Left kidney (tissue), 1 donor: Measurements from ENCODE around the gene TSFM. TPM values are rescaled to one million over a fixed set of nuclear protein-coding genes. Genes with fewer than 3 reads are reported as not detected.

Source experiments
- polyA plus RNA-seq: library from polyadenylated mRNA; unstranded; fragments of 120-200 nt; gene quantifications from one replicate; pipeline ENCODE4 v1.2.1, GENCODE V29; 2013; ENCODE audit not compliant: insufficient read length

The TSFM gene
- polyA plus RNA-seq, 1 donor = 46.3 TPM

Other genes with a start within 250 kb of the TSFM start
- 171 TPM for gene DCTN2, start 235.6 kb upstream of the TSFM start, polyA plus RNA-seq
- 0.42 TPM for gene KIF5A, start 232.7 kb upstream of the TSFM start, polyA plus RNA-seq
- gene PIP4K2C, start 191.6 kb upstream of the TSFM start, polyA plus RNA-seq = 43.4 TPM
- 65.0 TPM for gene DTX3, start 178.0 kb upstream of the TSFM start, polyA plus RNA-seq
- gene ARHGEF25, start 171.4 kb upstream of the TSFM start, polyA plus RNA-seq = 30.5 TPM
- 0.80 TPM for gene B4GALNT1, start 149.6 kb upstream of the TSFM start, polyA plus RNA-seq
- 212 TPM for gene OS9, start 88.7 kb upstream of the TSFM start, polyA plus RNA-seq
- gene AGAP2, start 44.0 kb upstream of the TSFM start, polyA plus RNA-seq = 1.2 TPM
- gene TSPAN31, start 37.7 kb upstream of the TSFM start, polyA plus RNA-seq = 103 TPM
- 226 TPM for gene CDK4, start 30.5 kb upstream of the TSFM start, polyA plus RNA-seq
- gene MARCHF9, start 27.7 kb upstream of the TSFM start, polyA plus RNA-seq = 20.0 TPM
- 2.0 TPM for gene CYP27B1, start 15.7 kb upstream of the TSFM start, polyA plus RNA-seq
- gene METTL1, start 10.7 kb upstream of the TSFM start, polyA plus RNA-seq = 35.6 TPM
- gene EEF1AKMT3, start 10.2 kb upstream of the TSFM start, polyA plus RNA-seq = 13.2 TPM
- gene AVIL, start 35.9 kb downstream of the TSFM start, polyA plus RNA-seq = 21.7 TPM
- gene CTDSP2, start 63.9 kb downstream of the TSFM start, polyA plus RNA-seq = 251 TPM
- gene ATP23, start 158.8 kb downstream of the TSFM start, polyA plus RNA-seq = 11.0 TPM